Measurements from ENCODE around the gene LGALS3BP.

LGALS3BP gene

DNA sequence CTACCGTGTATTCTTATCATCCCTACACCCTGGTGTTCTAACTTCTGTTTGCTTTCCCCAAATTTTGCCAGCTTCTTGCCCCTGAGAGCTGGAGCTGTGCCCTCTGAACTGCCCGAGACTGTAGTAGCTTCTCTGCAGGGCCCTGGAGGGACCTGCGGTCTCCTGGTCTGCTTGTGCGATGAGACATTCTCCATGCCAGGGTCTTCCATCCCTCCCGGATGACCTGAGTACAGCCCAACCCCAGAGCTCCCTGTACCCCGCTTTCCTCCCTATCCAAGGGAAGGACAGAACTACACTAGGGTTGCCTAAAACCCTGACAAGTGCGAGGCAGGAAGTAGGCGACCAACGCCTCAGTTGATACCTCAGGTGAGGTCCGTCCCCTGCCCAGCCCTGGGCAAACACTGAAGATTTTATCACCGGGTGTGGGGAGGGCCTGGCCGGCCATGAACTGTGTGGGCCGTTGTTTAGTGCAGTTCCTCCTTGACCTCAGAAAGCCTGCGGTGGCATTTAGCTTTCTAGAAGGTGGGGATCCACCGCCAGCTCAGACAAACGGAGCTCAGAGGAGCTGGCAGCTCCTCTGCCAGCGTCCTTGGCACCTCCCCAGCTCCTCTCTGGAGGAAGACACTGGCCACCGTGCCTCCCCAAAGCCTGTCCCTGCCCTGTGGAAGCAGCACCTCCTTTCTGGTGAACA, 16.2 kb upstream of the LGALS3BP start:
- no peak for FAIRE-seq
- no peak for TF ChIP-seq POLR2AphosphoS5 (IDR thresholded peaks at IDR 0.05; ENCODE audit: low read depth, low read length)
- no peak for TF ChIP-seq TAF1 (IDR thresholded peaks at IDR 0.05; ENCODE audit: borderline replicate concordance, low read depth, low read length)
- TF ChIP-seq POLR2A (IDR thresholded peaks at IDR 0.05; ENCODE audit: low read depth, low read length), result no peak
- no peak for DNase-seq (ENCODE audit: insufficient read length)

DNA sequence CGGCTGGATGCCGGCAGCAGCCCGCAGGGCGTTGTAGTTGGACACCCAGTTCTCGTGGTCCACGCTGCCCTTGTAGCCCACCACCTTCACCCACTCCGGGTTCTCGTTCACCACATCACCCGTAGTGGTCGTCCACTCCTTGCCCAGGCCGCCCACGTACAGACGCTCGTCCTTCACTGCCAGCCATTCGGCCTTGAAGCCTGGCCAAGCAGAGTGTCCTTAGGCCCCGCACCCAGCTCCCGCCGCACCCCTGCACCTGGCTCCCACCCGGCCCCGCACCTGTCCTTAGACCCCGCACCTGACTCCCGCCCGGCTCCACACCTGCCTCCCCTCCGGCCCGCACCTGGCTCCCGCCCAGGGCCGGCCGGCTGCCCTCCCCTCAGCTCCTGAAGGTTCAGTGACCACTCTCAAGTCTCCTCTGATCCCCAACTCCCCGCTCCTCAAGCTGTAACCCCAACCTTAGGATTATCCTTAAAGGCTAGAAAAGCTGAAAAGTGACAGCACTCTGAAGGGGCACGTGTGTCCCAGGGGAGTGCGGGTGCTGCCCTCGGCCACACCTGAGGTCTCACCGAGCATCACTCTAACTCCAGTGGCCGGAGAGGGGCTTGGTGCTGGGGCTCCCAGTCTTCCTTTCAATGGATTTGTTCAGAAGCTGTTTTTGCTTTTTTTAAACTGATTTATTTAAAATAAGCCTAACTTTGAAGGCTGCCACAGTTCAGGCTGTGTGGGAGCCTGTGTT, 15.5 kb upstream of the LGALS3BP start:
- FAIRE-seq (no peak), DNase-seq (ENCODE audit: insufficient read length) (no peak)
- TF ChIP-seq POLR2A (IDR thresholded peaks at IDR 0.05; ENCODE audit: low read depth, low read length) (no peak), POLR2AphosphoS5 (IDR thresholded peaks at IDR 0.05; ENCODE audit: low read depth, low read length) (no peak), TAF1 (IDR thresholded peaks at IDR 0.05; ENCODE audit: borderline replicate concordance, low read depth, low read length) (no peak)

- DNase-seq (ENCODE audit: insufficient read length) (peak; percentile 26), FAIRE-seq (no peak)
- no peak for TF ChIP-seq POLR2AphosphoS5 (IDR thresholded peaks at IDR 0.05; ENCODE audit: low read depth, low read length)
- TF ChIP-seq TAF1 (IDR thresholded peaks at IDR 0.05; ENCODE audit: borderline replicate concordance, low read depth, low read length), result no peak
- no peak for TF ChIP-seq POLR2A (IDR thresholded peaks at IDR 0.05; ENCODE audit: low read depth, low read length)
These were observed 14.4 kb upstream of the LGALS3BP start for GRCh38 chr17:78993981-78994671.

DNA sequence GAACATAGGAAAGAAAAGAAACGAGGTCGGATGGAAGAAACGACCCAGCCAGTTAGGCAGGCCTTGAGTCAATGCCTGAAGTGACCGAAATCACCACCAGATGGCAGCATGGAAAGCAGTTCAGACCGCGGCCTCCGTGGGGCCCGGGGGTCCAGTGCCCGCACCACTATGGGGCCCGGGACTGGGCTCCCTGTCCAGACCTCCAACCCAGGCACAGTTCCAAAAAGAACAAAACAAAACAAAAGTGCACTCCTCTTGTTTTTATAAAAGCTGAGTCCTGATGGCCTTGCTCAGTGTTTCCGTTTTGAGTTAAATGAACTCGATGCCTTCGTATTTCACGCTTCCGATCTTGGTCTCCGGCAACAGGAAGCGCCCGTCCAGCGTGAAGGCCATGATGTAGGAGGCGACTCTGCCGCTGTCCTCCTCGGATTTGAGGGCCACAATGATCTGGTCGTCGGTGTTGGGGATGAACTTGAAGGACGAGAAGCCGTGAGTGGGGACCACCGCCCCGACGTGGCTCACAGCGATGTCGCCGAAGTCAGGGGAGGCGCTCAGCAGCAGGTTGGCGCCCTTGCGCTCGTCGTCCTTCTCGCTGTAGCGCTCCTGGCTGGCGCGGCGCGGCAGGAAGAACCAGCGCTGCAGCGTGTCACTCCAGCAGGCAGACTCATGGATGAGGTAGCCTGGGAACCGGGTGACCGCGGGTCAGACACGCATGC, 13.7 kb upstream of the LGALS3BP start:
- DNase-seq (ENCODE audit: insufficient read length) (peak; percentile 56), FAIRE-seq (peak; percentile 56)
- TF ChIP-seq TAF1 (IDR thresholded peaks at IDR 0.05; ENCODE audit: borderline replicate concordance, low read depth, low read length), result no peak
- TF ChIP-seq POLR2AphosphoS5 (IDR thresholded peaks at IDR 0.05; ENCODE audit: low read depth, low read length), result no peak
- TF ChIP-seq POLR2A (IDR thresholded peaks at IDR 0.05; ENCODE audit: low read depth, low read length), result no peak

DNA sequence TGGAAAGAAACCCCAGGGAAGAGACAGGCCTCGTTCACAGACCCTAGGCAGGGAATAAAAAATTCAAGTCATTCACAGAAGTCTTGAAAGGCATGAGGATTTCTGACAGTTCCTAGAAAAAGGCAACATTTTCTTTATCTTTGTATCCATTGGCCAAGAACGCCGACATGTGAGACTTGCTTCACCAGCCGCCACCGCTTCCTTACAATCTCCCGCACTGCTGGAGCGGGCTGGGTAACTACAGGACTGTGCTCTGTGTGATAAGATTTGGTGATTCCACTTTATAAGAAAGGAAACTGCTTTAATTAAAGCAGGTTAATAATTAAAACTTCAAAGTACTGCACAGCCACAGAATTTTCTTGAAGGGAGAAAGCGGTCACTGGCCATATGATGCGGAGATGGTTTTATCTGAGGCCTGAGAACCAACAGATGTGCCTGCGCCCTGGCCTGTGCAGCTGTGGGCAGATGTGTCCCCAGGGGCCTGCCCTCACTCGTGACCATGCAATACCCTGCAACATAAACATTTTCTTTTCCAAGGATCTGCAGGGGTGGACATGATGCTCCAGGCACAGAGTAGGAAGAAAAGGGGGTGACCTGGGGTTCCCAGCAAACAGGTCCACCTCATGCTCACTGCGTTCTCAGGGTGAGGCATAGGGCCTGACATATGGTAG, 13.0 kb upstream of the LGALS3BP start:
- TF ChIP-seq TAF1 (IDR thresholded peaks at IDR 0.05; ENCODE audit: borderline replicate concordance, low read depth, low read length) (no peak), POLR2AphosphoS5 (IDR thresholded peaks at IDR 0.05; ENCODE audit: low read depth, low read length) (no peak), POLR2A (IDR thresholded peaks at IDR 0.05; ENCODE audit: low read depth, low read length) (no peak)
- FAIRE-seq (no peak), DNase-seq (ENCODE audit: insufficient read length) (no peak)

GRCh38 chr17:78991906-78992532, 12.3 kb upstream of the LGALS3BP start:
- FAIRE-seq (no peak), DNase-seq (ENCODE audit: insufficient read length) (peak; percentile 5)
- no peak for TF ChIP-seq POLR2A (IDR thresholded peaks at IDR 0.05; ENCODE audit: low read depth, low read length)
- TF ChIP-seq TAF1 (IDR thresholded peaks at IDR 0.05; ENCODE audit: borderline replicate concordance, low read depth, low read length), result no peak

- FAIRE-seq, result no peak
- TF ChIP-seq POLR2A (IDR thresholded peaks at IDR 0.05; ENCODE audit: low read depth, low read length) (no peak), TAF1 (IDR thresholded peaks at IDR 0.05; ENCODE audit: borderline replicate concordance, low read depth, low read length) (no peak), POLR2AphosphoS5 (IDR thresholded peaks at IDR 0.05; ENCODE audit: low read depth, low read length) (no peak)
- DNase-seq (ENCODE audit: insufficient read length), result no peak
These were observed 11.5 kb upstream of the LGALS3BP start for GRCh38 chr17:78991017-78991738.

GRCh38 chr17:78990349-78991016, 10.8 kb upstream of the LGALS3BP start:
- no peak for FAIRE-seq

GRCh38 chr17:78988152-78988551, 8.4 kb upstream of the LGALS3BP start:
- DNase-seq (ENCODE audit: insufficient read length) (no peak), FAIRE-seq (no peak)
- no peak for TF ChIP-seq POLR2AphosphoS5 (IDR thresholded peaks at IDR 0.05; ENCODE audit: low read depth, low read length)
- TF ChIP-seq TAF1 (IDR thresholded peaks at IDR 0.05; ENCODE audit: borderline replicate concordance, low read depth, low read length), result no peak
- TF ChIP-seq POLR2A (IDR thresholded peaks at IDR 0.05; ENCODE audit: low read depth, low read length), result no peak

More at GRCh38 chr17:78990349-78991016, 10.8 kb upstream of the LGALS3BP start:
- DNase-seq (ENCODE audit: insufficient read length), result no peak
- no peak for TF ChIP-seq TAF1 (IDR thresholded peaks at IDR 0.05; ENCODE audit: borderline replicate concordance, low read depth, low read length)
- no peak for TF ChIP-seq POLR2A (IDR thresholded peaks at IDR 0.05; ENCODE audit: low read depth, low read length)
- no peak for TF ChIP-seq POLR2AphosphoS5 (IDR thresholded peaks at IDR 0.05; ENCODE audit: low read depth, low read length)
